Measurements from ENCODE around the gene FGF18. TPM values are rescaled to one million over a fixed set of nuclear protein-coding genes. Genes with fewer than 3 reads are reported as not detected.

The FGF18 gene
- total and polyA plus RNA-seq, 9 of the 15 experiments (the other 6 are each of a cell fraction or from before 2014, with no cell fraction given) = 0.05 to 0.18 (median 0.11) TPM; not detected in 6

- TF ChIP-seq CEBPZ (IDR thresholded peaks at IDR 0.05; ENCODE audit: borderline replicate concordance, low read depth, low read length) = no peak
- TF ChIP-seq FOSL1 (tag; conservative IDR thresholded peaks at IDR 0.05) = peak; percentile 94
- peak; percentile 95 for TF ChIP-seq ATF3 (IDR thresholded peaks at IDR 0.05)
- TF ChIP-seq ATF3 (CRISPR knock-in tag; conservative IDR thresholded peaks at IDR 0.05) = peak; percentile 80; the same call in 1 of the 2 replicates
- no peak for TF ChIP-seq SAFB2 (IDR thresholded peaks at IDR 0.05; ENCODE audit: borderline replicate concordance, low read depth, low read length, severe bottlenecking)
- TF ChIP-seq NR2C2 (CRISPR knock-in tag; IDR thresholded peaks at IDR 0.05) = peak; percentile 79
- peak; percentile 91 for TF ChIP-seq NR2C2 (tag; IDR thresholded peaks at IDR 0.05)
- TF ChIP-seq GATAD2A (IDR thresholded peaks at IDR 0.05) = peak; percentile 84
- TF ChIP-seq ARID3A (IDR thresholded peaks at IDR 0.05; ENCODE audit: borderline replicate concordance, low read depth, low read length) = 0 out of 2 replicates have a peak, but pooled peaks have one; percentile 19
- TF ChIP-seq U2AF1 (optimal IDR thresholded peaks at IDR 0.05; ENCODE audit: low read depth, low read length) = no peak
- peak; percentile 53; the same call in 1 of the 2 replicates for TF ChIP-seq GTF2E2 (tag; IDR thresholded peaks at IDR 0.05)
- TF ChIP-seq ZNF518B (CRISPR knock-in tag; IDR thresholded peaks at IDR 0.05) = no peak
- TF ChIP-seq CCNT2 (IDR thresholded peaks at IDR 0.05; ENCODE audit: borderline replicate concordance, extremely low read depth, insufficient read length, low read depth, low read length) = peak; percentile 55
- TF ChIP-seq HDAC2 (IDR thresholded peaks at IDR 0.05) = no peak
Measured at GRCh38 chr5:171494452-171495121, 75.1 kb downstream of the FGF18 start (continued).
